ENCODE data around the gene ADAP2.
A peak's percentile ranks its signal among the peaks of the same experiment; 100 is the strongest.

Gene ADAP2

DNA sequence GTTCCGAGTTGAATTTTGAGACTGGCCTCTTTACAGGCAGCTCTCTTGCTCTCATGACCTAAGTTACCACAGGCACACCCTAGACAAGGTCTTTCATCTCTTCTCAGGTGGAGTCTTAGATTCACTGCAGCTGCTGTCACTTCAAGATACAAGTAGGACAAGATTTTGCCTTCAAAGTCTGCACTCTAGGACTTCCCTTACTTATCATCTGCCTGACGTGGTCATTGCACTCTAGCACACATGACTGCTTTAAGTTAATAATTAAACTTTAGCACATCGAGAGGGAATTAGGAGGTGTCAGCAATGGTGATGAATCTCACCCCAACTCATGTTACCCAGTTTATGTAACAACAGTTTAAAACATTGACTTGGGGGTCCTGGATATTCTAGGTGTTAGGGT lies 74.7 kb downstream of the ADAP2 start:
- TF ChIP-seq, protein P1, sequence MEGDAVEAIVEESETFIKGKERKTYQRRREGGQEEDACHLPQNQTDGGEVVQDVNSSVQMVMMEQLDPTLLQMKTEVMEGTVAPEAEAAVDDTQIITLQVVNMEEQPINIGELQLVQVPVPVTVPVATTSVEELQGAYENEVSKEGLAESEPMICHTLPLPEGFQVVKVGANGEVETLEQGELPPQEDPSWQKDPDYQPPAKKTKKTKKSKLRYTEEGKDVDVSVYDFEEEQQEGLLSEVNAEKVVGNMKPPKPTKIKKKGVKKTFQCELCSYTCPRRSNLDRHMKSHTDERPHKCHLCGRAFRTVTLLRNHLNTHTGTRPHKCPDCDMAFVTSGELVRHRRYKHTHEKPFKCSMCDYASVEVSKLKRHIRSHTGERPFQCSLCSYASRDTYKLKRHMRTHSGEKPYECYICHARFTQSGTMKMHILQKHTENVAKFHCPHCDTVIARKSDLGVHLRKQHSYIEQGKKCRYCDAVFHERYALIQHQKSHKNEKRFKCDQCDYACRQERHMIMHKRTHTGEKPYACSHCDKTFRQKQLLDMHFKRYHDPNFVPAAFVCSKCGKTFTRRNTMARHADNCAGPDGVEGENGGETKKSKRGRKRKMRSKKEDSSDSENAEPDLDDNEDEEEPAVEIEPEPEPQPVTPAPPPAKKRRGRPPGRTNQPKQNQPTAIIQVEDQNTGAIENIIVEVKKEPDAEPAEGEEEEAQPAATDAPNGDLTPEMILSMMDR (IDR thresholded peaks at IDR 0.05; ENCODE audit: low read length, missing control alignments): no peak
- no peak overlapping the region for H3K4me3 ChIP-seq (replicated peaks; ENCODE audit: low read depth, low read length)
- DNase-seq (ENCODE audit: low read depth): no peak

DNA sequence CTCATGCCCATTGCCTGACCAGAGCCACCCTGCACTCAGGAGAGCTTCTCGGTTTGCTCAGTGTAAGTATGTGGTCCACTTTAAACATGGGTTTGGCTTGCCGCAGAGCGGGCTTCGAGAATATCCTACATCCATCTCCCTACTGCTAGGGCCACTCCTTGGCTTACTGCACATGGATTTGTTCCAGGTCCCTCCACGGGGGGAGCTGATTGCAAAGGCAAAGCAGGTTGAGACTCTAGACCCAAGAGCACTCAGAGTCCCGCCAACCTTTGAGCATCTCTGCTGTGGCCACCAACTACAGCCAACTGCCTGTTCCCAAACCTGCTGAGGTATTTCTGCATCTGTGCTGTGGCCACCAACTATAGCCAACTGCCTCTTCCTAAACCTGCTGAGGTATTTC lies 75.5 kb downstream of the ADAP2 start:
- TF ChIP-seq, protein P1 (IDR thresholded peaks at IDR 0.05; ENCODE audit: low read length, missing control alignments): no peak
- no peak overlapping the region for H3K4me3 ChIP-seq (replicated peaks; ENCODE audit: low read depth, low read length)
- no peak for DNase-seq (ENCODE audit: low read depth)

DNA sequence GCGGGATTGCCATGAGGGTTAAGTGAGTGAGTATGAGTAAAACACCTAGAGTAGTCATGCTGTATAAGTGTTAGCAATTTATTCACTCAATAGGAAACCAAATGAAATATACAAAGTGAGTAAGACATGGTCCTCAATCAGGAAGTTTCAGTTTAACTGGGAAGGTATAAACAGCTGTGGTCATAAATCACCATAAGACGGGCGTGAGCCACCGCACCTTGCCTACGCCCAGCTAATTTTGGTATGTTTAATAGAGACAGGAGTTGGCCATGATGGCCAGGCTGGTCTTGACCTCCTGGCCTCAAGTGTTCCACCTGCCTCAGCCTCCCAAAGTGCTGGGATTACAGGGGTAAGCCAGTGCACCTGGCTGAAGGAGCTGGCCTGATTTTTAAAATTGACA lies 76.1 kb downstream of the ADAP2 start:
- TF ChIP-seq, protein P1 (IDR thresholded peaks at IDR 0.05; ENCODE audit: low read length, missing control alignments): no peak
- no peak for DNase-seq (ENCODE audit: low read depth)
- H3K4me3 ChIP-seq (replicated peaks; ENCODE audit: low read depth, low read length): no peak overlapping the region

DNA sequence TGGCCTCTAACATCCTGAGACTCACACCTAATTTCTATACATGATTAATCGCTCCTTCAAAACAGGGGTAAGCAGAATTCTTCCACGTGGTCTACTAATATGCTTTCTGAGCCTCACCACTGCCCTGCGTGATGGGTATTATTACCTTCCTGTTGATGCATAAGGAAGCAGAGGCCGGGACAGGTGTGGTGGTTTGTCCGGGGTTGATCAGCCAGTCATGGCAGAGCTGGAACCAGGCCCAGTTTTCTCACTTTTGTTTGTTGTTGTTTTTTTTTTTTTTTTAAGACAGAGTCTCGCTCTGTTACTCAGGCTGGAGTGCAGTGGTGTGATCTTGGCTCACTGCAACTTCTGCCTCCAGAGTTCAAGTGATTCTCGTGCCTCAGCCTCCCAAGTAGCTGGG lies 80.3 kb downstream of the ADAP2 start:
- no peak overlapping the region for H3K4me3 ChIP-seq (replicated peaks; ENCODE audit: low read depth, low read length)
- TF ChIP-seq, protein P1 (IDR thresholded peaks at IDR 0.05; ENCODE audit: low read length, missing control alignments): no peak
- no peak for DNase-seq (ENCODE audit: low read depth)

DNA sequence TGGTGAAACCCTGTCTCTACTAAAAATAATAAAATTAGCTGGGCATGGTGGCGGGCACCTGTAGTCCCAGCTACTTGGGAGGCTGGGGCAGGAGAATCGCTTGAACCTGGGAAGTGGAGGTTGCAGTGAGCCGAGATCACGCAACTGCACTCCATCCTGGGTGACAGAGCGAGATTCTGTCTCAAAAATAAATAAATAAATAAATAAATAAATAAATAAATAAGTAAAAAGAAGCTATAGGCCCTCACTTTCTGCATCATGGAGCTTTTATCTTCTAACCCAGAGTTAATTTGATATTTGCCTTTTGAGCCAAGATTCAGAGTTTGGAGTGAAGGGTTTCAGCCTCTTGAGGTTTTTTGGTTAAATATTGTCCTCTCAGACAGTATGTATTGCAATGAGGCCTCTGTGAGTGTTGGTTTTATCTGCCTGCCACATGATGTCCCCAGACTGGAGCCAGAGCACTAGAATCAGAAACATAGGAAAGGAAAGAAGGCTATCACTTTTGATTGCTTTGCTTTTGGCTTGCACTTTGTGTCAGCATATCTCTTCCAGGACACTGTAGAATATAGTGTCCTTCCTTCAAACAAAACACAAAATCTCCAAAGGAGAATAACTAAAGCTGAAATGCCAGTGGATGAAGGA lies 81.6 kb downstream of the ADAP2 start:
- no peak for DNase-seq (ENCODE audit: low read depth)
- TF ChIP-seq, protein P1 (IDR thresholded peaks at IDR 0.05; ENCODE audit: low read length, missing control alignments): no peak
- no peak overlapping the region for H3K4me3 ChIP-seq (replicated peaks; ENCODE audit: low read depth, low read length)

DNA sequence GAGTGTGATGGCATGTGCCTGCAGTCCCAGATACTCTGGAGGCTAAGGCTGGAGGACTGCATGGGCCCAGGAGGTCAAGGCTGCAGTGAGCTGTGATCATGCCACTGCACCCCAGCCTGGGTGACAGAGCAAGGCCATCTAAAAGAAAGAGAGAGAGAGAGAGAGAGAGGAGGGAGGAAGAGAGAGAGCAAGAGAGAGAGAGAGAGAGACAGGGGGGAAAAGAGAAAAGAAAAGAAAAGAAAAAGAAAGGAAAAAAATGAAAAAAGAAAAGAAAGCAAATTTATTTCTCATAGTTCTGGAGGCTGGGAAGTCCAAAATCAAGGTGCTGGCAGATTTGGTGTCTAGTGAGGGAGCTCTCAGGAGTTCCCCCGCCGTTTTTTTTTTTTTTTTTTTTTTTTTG lies 82.4 kb downstream of the ADAP2 start:
- TF ChIP-seq, protein P1 (IDR thresholded peaks at IDR 0.05; ENCODE audit: low read length, missing control alignments): no peak
- DNase-seq (ENCODE audit: low read depth): no peak
- H3K4me3 ChIP-seq (replicated peaks; ENCODE audit: low read depth, low read length): no peak overlapping the region

DNA sequence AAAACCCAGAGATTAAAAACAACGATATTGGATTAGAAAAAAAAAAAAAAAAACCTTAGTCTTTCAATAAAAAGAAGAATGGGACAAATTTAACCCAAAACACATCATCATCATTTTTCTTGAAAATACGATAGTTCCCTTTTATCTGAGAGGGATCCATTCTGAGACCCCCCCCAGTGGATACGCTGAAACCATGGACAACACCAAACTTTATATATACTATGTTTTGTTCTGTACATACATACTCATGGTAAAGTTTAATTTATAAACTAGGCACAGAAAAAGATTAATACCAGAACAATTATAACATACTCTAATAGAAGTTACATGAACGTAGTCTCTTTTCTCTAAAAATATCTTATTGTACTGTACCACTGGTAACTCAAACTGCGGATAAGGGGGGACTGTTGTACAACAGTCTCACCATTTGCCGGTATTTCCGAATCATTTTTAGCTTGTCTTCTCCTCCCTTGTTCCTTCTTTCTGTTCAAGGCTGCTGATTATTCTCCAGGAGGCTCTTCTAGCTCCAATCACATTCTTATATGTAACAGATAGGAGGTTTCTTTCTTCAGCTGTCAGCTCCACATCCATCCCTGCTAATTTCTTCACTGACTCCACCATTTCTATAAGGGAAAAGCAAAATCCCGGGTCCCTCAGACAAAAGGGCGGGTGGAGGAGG lies 86.1 kb downstream of the ADAP2 start:
- peak overlapping the region; percentile 61 for H3K4me3 ChIP-seq (replicated peaks; ENCODE audit: low read depth, low read length)
- TF ChIP-seq, protein P1 (IDR thresholded peaks at IDR 0.05; ENCODE audit: low read length, missing control alignments): no peak

More for the DNA sequence above, 86.1 kb downstream of the ADAP2 start:
- DNase-seq (ENCODE audit: low read depth): no peak
